Measurements from ENCODE around the gene ENHO. TPM values are rescaled to one million over a fixed set of nuclear protein-coding genes. Genes with fewer than 3 reads are reported as not detected.

The ENHO gene
- total and polyA plus RNA-seq, 2 donors = 0.47 to 3.7 TPM

Other genes starting within 250 kb of the ENHO start
- gene KIF24, start 193.7 kb downstream of the ENHO start, total RNA-seq = 4.5 TPM
- gene KIF24, start 193.7 kb downstream of the ENHO start, polyA plus RNA-seq = 0.57 TPM
- 20.3 TPM for gene NUDT2, start 193.4 kb downstream of the ENHO start, total RNA-seq
- gene NUDT2, start 193.4 kb downstream of the ENHO start, polyA plus RNA-seq = 33.9 TPM
- gene MYORG, start 146.1 kb downstream of the ENHO start, total RNA-seq = 0.52 TPM
- 1.3 TPM for gene MYORG, start 146.1 kb downstream of the ENHO start, polyA plus RNA-seq
- gene FAM219A, start 64.4 kb downstream of the ENHO start, total RNA-seq = 3.1 TPM
- 9.7 TPM for gene FAM219A, start 64.4 kb downstream of the ENHO start, polyA plus RNA-seq
- 0.38 TPM for gene DNAI1, start 64.2 kb downstream of the ENHO start, total RNA-seq
- gene DNAI1, start 64.2 kb downstream of the ENHO start, polyA plus RNA-seq = 0.75 TPM
- gene CNTFR, start 66.7 kb upstream of the ENHO start, total RNA-seq = 3.9 TPM
- gene CNTFR, start 66.7 kb upstream of the ENHO start, polyA plus RNA-seq = 2.2 TPM
- gene RPP25L, start 89.1 kb upstream of the ENHO start, total RNA-seq = 38.4 TPM
- gene RPP25L, start 89.1 kb upstream of the ENHO start, polyA plus RNA-seq = 40.8 TPM
- gene DCTN3, start 97.5 kb upstream of the ENHO start, total RNA-seq = 87.8 TPM
- gene DCTN3, start 97.5 kb upstream of the ENHO start, polyA plus RNA-seq = 97.1 TPM
- gene ARID3C, start 106.1 kb upstream of the ENHO start, total RNA-seq = 0.09 TPM
- gene ARID3C, start 106.1 kb upstream of the ENHO start, polyA plus RNA-seq = 0.07 TPM
- gene SIGMAR1, start 114.8 kb upstream of the ENHO start, total RNA-seq = 21.0 TPM
- gene SIGMAR1, start 114.8 kb upstream of the ENHO start, polyA plus RNA-seq = 24.6 TPM
- gene GALT, start 123.7 kb upstream of the ENHO start, total RNA-seq = 34.5 TPM
- gene GALT, start 123.7 kb upstream of the ENHO start, polyA plus RNA-seq = 61.8 TPM
- gene IL11RA, start 129.2 kb upstream of the ENHO start, total RNA-seq = 12.6 TPM
- 52.8 TPM for gene IL11RA, start 129.2 kb upstream of the ENHO start, polyA plus RNA-seq
- gene CCL27, start 139.7 kb upstream of the ENHO start, total RNA-seq = 4.4 TPM
- 48.4 TPM for gene CCL27, start 139.7 kb upstream of the ENHO start, polyA plus RNA-seq
- 905 TPM for gene CCL19, start 168.3 kb upstream of the ENHO start, total RNA-seq
- 588 TPM for gene CCL19, start 168.3 kb upstream of the ENHO start, polyA plus RNA-seq
- gene CCL21, start 187.1 kb upstream of the ENHO start, total RNA-seq = 43.7 TPM
- gene CCL21, start 187.1 kb upstream of the ENHO start, polyA plus RNA-seq = 16.6 TPM

All from thymus (tissue), 2 donors.